GM21515 (cell line): ENCODE measurements around the gene BEGAIN.

Experiments used
- ATAC-seq: cut with Tn5 transposase; IDR thresholded peaks from one replicate; pipeline ENCODE4 v1.9.1; 2021; ENCODE audit not compliant: unreplicated experiment

Gene BEGAIN

GRCh38 chr14:100554696-100555320 is 32.4 kb downstream of the BEGAIN start:
- ATAC-seq: no peak

GRCh38 chr14:100554082-100554677 is 33.0 kb downstream of the BEGAIN start:
- ATAC-seq: no peak

GRCh38 chr14:100553471-100553870 is 33.7 kb downstream of the BEGAIN start:
- ATAC-seq: no peak

GRCh38 chr14:100552524-100553125 is 34.6 kb downstream of the BEGAIN start:
- ATAC-seq: no peak

- ATAC-seq: no peak
These were observed 36.2 kb downstream of the BEGAIN start for GRCh38 chr14:100551056-100551455.

- ATAC-seq: no peak
These were observed 37.2 kb downstream of the BEGAIN start for GRCh38 chr14:100549834-100550625.

- no peak for ATAC-seq
These were observed 38.3 kb downstream of the BEGAIN start for GRCh38 chr14:100548939-100549338.

GRCh38 chr14:100548295-100548655 is 38.9 kb downstream of the BEGAIN start:
- ATAC-seq: no peak

GRCh38 chr14:100547633-100548294 is 39.5 kb downstream of the BEGAIN start:
- ATAC-seq: no peak

GRCh38 chr14:100546051-100546443 is 41.2 kb downstream of the BEGAIN start:
- ATAC-seq: peak; percentile 26

- no peak for ATAC-seq
These were observed 41.9 kb downstream of the BEGAIN start for GRCh38 chr14:100545359-100545758.

- no peak for ATAC-seq
These were observed 42.6 kb downstream of the BEGAIN start for GRCh38 chr14:100544506-100545141.

GRCh38 chr14:100543471-100544455 is 43.5 kb downstream of the BEGAIN start:
- ATAC-seq: no peak

GRCh38 chr14:100542619-100543205 is 44.5 kb downstream of the BEGAIN start:
- no peak for ATAC-seq

GRCh38 chr14:100541621-100542560 is 45.3 kb downstream of the BEGAIN start:
- no peak for ATAC-seq

- no peak for ATAC-seq
These were observed 46.1 kb downstream of the BEGAIN start for GRCh38 chr14:100540926-100541620.

- no peak for ATAC-seq
These were observed 46.9 kb downstream of the BEGAIN start for GRCh38 chr14:100540141-100540925.
